Thyroid gland (tissue), 4 donors: Measurements from ENCODE around the gene PIK3CG. TPM values are rescaled to one million over a fixed set of nuclear protein-coding genes. Genes with fewer than 3 reads are reported as not detected.
"Not testable (repeated sequence)": the region's sequence is repeated elsewhere in the genome, so short reads cannot be mapped to it uniquely, and the experiment has no call there.

Experiments
- DNase-seq, 2 donors: peaks; one replicate each; pipeline ENCODE4 v3.0.0-alpha.2; 2019
- H3K27ac ChIP-seq, 3 donors: fragments of 200-600 bp; sonication (generic); 1 replicate in 2 of 3; 2 replicates in 1 of 3; pipeline ENCODE4 v1.5.1; 2016 to 2019; ENCODE audit warnings: mild to moderate bottlenecking in 1 of 3, moderate library complexity in 1 of 3
- H3K27me3 ChIP-seq: fragments of 200-600 bp; sonication (generic); one replicate; pipeline ENCODE4 v1.5.1; 2019
- H3K36me3 ChIP-seq, 2 donors: fragments of 200-600 bp; sonication (generic); one replicate each; pipeline ENCODE4 v1.5.1; 2016 to 2019
- H3K4me1 ChIP-seq, 2 donors: fragments of 200-600 bp; sonication (generic); one replicate each; pipeline ENCODE4 v1.5.1; 2017 to 2019
- H3K4me3 ChIP-seq, 3 donors: fragments of 200-600 bp; sonication (generic); replicated peaks in 1 of 3; 1 replicate in 2 of 3; 2 replicates in 1 of 3; pipeline ENCODE4 v1.5.1; 2016; ENCODE audit warnings: mild to moderate bottlenecking in 1 of 3
- H3K9me3 ChIP-seq: fragments of 200-600 bp; sonication (generic); one replicate; pipeline ENCODE4 v1.5.1; 2017
- POLR2A ChIP-seq, 2 donors: fragments of 450-650 bp; IDR thresholded peaks; one replicate each; pipeline ENCODE4 v1.6.1; 2017; ENCODE audit warnings: antibody characterized with exemption in 2 of 2, mild to moderate bottlenecking in 2 of 2, moderate library complexity in 1 of 2
- WGBS, 2 donors: methylation state at CpG; one replicate each; pipeline ENCODE4 v1.1.5; 2017; 5-methylcytosine and 5-hydroxymethylcytosine counted together
- intact Hi-C: fragments of 100-400 bp; cut with DNase I; formaldehyde crosslinking; loops from one replicate; pipeline ENCODE4 v1.15.1; 2023
- total RNA-seq, 4 donors: library from RNA; depleted of rRNA; stranded (reverse); fragments of >200 nt; gene quantifications; one replicate each; pipeline ENCODE4 v1.2.3, GENCODE V29; 2016
- TF ChIP-seq, protein P1 (sequence below), 6 experiments: fragments of 200-600 bp in 3 of 6; fragments of 450-650 bp in 3 of 6; sonication (generic) in 3 of 6; IDR thresholded peaks; one replicate each; pipeline ENCODE4 v1.5.1; 2016 to 2019; ENCODE audit warnings: antibody characterized with exemption in 6 of 6, mild to moderate bottlenecking in 2 of 6, inconsistent platforms in 1 of 6, moderate library complexity in 1 of 6

Gene PIK3CG
- total RNA-seq, 4 donors from 2014 or later, result 2.2 to 4.3 (median 2.5) TPM

DNA sequence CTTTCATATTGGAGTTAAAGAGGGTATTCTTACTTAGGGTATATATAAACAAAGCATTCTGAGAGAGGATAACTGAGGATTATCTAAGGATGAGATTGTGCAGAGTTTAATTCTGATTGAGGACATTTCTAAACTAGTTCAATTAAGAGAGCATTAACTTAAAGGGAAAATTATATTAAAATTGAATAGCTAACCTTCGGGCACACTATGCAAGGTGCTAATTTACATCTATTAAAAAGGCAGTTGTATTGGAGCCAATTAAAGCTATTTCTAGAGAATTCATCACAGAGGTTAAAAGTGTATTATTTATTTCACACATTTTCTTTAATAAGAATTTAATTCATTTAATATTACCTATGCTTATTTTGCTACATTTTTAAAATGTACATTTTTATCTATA, 17.0 kb upstream of the PIK3CG start:
- no peaks in the 10 kb centered on the region for H3K4me1 ChIP-seq
- no peaks in the 10 kb centered on the region for H3K36me3 ChIP-seq
- TF ChIP-seq, protein P1, sequence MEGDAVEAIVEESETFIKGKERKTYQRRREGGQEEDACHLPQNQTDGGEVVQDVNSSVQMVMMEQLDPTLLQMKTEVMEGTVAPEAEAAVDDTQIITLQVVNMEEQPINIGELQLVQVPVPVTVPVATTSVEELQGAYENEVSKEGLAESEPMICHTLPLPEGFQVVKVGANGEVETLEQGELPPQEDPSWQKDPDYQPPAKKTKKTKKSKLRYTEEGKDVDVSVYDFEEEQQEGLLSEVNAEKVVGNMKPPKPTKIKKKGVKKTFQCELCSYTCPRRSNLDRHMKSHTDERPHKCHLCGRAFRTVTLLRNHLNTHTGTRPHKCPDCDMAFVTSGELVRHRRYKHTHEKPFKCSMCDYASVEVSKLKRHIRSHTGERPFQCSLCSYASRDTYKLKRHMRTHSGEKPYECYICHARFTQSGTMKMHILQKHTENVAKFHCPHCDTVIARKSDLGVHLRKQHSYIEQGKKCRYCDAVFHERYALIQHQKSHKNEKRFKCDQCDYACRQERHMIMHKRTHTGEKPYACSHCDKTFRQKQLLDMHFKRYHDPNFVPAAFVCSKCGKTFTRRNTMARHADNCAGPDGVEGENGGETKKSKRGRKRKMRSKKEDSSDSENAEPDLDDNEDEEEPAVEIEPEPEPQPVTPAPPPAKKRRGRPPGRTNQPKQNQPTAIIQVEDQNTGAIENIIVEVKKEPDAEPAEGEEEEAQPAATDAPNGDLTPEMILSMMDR (IDR thresholded peaks at IDR 0.05), result no peak
- WGBS, 2 donors, result 92 to 95% methylated on average over 1 of the region's 1 CpG
- H3K4me3 ChIP-seq, result no peak overlapping the region
- DNase-seq, result no peak
- intact Hi-C loops, result no loop called here
- no peaks in the 10 kb centered on the region for H3K27me3 ChIP-seq
- H3K27ac ChIP-seq, result no peak overlapping the region
- H3K9me3 ChIP-seq, result no peaks in the 10 kb centered on the region

DNA sequence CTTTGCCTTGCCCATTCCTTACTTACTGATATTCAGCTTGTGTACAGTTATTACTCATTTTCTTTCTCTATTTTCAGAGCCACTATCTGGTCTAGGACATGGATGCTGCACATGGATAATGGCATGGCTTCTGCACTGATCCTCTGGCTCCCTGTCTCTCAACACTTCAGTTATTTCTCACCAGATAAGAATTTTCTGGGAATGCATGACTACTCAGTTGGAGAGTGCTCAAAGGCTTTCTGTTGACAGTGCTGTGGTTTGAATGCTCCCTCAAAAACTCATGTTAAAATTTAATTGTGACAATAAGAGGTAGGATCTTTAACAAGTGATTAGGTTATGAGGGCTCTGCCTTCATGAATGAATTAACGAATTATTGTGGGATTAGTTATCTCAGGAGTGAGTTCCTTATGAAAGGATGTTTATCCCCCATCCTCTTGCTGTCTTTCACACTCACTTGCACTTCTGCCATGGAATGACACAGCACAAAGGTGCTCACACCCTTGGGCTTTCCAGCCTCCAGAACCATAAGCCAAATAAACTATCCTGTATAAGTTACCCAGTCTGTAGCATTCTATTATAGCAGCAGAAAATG, 16.1 kb upstream of the PIK3CG start:
- Histone ChIP-seq H3K36me3 (no peaks in the 10 kb centered on the region), H3K4me3 (no peak overlapping the region), H3K9me3 (no peaks in the 10 kb centered on the region), H3K4me1 (no peaks in the 10 kb centered on the region), H3K27me3 (no peaks in the 10 kb centered on the region), H3K27ac (no peak overlapping the region)
- intact Hi-C loops, result no loop called here
- TF ChIP-seq POLR2A (IDR thresholded peaks at IDR 0.05), result no peak
- TF ChIP-seq, protein P1 (IDR thresholded peaks at IDR 0.05), result no peak
- DNase-seq, result no peak
- WGBS, 2 donors, result 18 to 75% methylated on average over 1 of the region's 1 CpG

DNA sequence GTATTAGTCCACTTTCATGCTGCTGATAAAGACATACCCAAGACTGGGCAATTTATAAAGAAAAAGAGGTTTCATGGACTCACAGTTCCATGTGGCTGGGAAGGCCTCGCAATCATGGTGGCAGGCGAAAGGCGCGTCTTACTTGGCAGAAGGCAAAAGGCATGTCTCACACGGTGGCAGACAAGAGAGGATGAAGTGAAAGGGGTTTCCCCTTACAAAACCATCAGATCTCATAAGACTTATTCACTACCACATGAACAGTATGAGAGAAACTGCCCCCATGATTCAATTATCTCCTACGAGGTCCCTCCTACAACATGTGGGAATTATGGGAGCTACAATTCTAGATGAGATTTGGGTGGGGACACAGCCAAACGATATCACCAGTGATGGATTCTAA, 13.4 kb upstream of the PIK3CG start:
- DNase-seq, H3K4me1 ChIP-seq, H3K27ac ChIP-seq, H3K9me3 ChIP-seq, intact Hi-C loops, H3K27me3 ChIP-seq, H3K4me3 ChIP-seq, H3K36me3 ChIP-seq: not testable (repeated sequence)
- WGBS, 2 donors, result 91 to 94% methylated on average over 7 of the region's 7 CpGs

DNA sequence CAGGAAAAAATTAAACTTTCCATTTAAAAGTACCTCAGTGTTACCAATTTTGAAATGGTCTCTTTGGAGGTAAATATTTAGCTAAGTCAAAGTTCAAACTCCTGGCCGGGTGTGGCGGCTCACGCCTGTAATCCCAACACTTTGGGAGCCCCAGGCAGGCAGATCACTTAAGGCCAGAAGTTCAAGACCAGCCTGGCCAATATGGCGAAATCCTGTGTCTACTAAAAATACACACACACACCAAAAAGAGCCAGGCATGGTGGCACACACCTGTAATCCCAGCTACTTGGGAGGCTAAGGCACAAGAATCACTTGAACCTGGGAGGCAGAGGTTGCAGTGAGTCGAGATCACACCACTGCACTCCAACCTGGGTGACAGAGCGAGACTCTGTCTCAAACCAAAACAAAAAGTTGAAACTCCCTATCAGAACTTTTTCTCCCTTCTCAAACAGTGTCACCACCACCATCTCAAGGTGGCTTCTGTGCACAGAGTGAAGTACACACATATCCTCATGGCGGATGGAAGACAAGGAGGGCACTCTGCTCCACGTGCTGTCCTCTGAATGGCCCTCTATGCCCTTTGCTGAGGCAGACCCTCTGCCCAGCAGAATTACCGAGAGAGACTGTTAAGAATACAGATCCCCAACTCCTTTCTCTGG, 11.7 kb upstream of the PIK3CG start:
- WGBS, 2 donors, result 93 to 95% methylated on average over 9 of the region's 9 CpGs
- H3K4me3 ChIP-seq, result no peak overlapping the region
- no peak for DNase-seq
- H3K4me1 ChIP-seq, result no peaks in the 10 kb centered on the region
- intact Hi-C loops, result no loop called here
- H3K27me3 ChIP-seq, result no peaks in the 10 kb centered on the region
- H3K9me3 ChIP-seq, result no peaks in the 10 kb centered on the region
- no peak overlapping the region for H3K27ac ChIP-seq
- TF ChIP-seq, protein P1 (IDR thresholded peaks at IDR 0.05), result no peak
- no peak for TF ChIP-seq POLR2A (IDR thresholded peaks at IDR 0.05)
- H3K36me3 ChIP-seq, result no peaks in the 10 kb centered on the region

DNA sequence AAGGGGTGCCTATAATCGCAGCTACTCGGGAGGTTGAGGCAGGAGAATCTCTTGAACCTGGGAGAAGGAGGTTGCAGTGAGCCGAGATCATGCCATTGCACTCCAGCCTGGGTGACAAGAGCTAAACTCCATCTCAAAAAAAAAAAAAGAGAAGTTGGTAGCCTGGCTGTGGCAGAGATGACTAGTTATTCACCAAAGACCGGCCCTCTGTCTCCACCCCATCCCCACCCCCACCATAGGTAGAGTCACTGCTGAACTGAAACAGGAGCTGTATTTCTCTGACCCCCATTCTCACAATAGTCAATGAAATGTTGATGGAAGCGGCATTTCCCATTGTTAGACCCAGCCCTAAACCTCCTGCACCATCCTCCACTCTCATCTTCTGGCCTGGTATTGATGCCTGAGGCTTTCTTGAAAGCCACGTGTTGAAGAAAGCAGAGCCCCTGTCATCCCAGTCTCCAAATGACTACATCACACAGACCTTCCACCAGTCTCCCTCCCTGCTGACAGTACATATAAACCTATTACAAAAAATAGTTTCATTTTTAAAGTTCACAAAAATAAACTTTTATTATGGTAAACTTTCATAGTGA, 9.4 kb upstream of the PIK3CG start:
- TF ChIP-seq, protein P1 (IDR thresholded peaks at IDR 0.05), result no peak
- no peak for TF ChIP-seq POLR2A (IDR thresholded peaks at IDR 0.05)
- 84 to 88% methylated on average over 6 of the region's 6 CpGs for WGBS, 2 donors

More for the DNA sequence above, 9.4 kb upstream of the PIK3CG start:
- no peak overlapping the region for H3K27ac ChIP-seq
- DNase-seq, result no peak
- H3K4me3 ChIP-seq, result no peak overlapping the region
- peaks cover 4 to 7% of the 10 kb centered on the region in 2 donors for H3K4me1 ChIP-seq
- H3K36me3 ChIP-seq, result no peaks in the 10 kb centered on the region
- no peaks in the 10 kb centered on the region for H3K27me3 ChIP-seq
- H3K9me3 ChIP-seq, result no peaks in the 10 kb centered on the region
- intact Hi-C loops, result no loop called here
